Measurements from ENCODE around the gene SLC12A3.

SLC12A3 gene

GRCh38 chr16:56861092-56861610 lies 3.9 kb upstream of the SLC12A3 start:
- peaks cover 28% of the 10 kb centered on the region for H3K4me1 ChIP-seq (ENCODE audit: insufficient read depth, low read length)
- no peaks in the 10 kb centered on the region for H3K36me3 ChIP-seq (ENCODE audit: insufficient read depth, low read length)
- peak overlapping the region; percentile 58 for H3K27ac ChIP-seq (ENCODE audit: low read length)
- H3K79me2 ChIP-seq (ENCODE audit: insufficient read depth, low read length) = no peaks in the 10 kb centered on the region
- no peaks in the 10 kb centered on the region for H4K20me1 ChIP-seq (ENCODE audit: insufficient read depth, low read length)
- H2AFZ ChIP-seq (ENCODE audit: low read depth, low read length) = no peak overlapping the region
- ATAC-seq (ENCODE audit: insufficient read depth, low read depth) (peak; percentile 29; the same call in 2 of the 3 replicates), DNase-seq (peak; percentile 33)
- no peaks in the 10 kb centered on the region for H3K27me3 ChIP-seq (ENCODE audit: insufficient read depth, low read length, poor library complexity)
- H3K9ac ChIP-seq (ENCODE audit: low read depth, low read length) = peak overlapping the region; percentile 31
- peak overlapping the region in 1 of 2 experiments; percentile 15; a peak in 1 of 4 replicates for H3K4me3 ChIP-seq (ENCODE audit: low read depth in 1 of 2, low read length in 2 of 2)
- peak overlapping the region; percentile 48 for H3K4me2 ChIP-seq (ENCODE audit: insufficient read depth, low read length)
- TF ChIP-seq EZH2 (IDR thresholded peaks at IDR 0.05; ENCODE audit: borderline replicate concordance, low read depth, low read length, severe bottlenecking) (no peak), CTCF (IDR thresholded peaks at IDR 0.05; ENCODE audit: borderline replicate concordance, extremely low read depth, low read length, poor library complexity, severe bottlenecking) (no peak)
- no peaks in the 10 kb centered on the region for H3K9me3 ChIP-seq (ENCODE audit: insufficient read depth, low read length, severe bottlenecking)

GRCh38 chr16:56861756-56862155 lies 3.3 kb upstream of the SLC12A3 start:
- H3K4me2 ChIP-seq (ENCODE audit: insufficient read depth, low read length) = no peak overlapping the region
- peak overlapping the region; percentile 58 for H3K27ac ChIP-seq (ENCODE audit: low read length)
- no peaks in the 10 kb centered on the region for H3K79me2 ChIP-seq (ENCODE audit: insufficient read depth, low read length)
- H3K4me3 ChIP-seq (ENCODE audit: low read depth in 1 of 2, low read length in 2 of 2) = no peak overlapping the region
- H3K36me3 ChIP-seq (ENCODE audit: insufficient read depth, low read length) = no peaks in the 10 kb centered on the region
- peaks cover 28% of the 10 kb centered on the region for H3K4me1 ChIP-seq (ENCODE audit: insufficient read depth, low read length)
- DNase-seq (no peak), ATAC-seq (ENCODE audit: insufficient read depth, low read depth) (no peak)
- no peaks in the 10 kb centered on the region for H3K9me3 ChIP-seq (ENCODE audit: insufficient read depth, low read length, severe bottlenecking)
- H4K20me1 ChIP-seq (ENCODE audit: insufficient read depth, low read length) = no peaks in the 10 kb centered on the region
- no peaks in the 10 kb centered on the region for H3K27me3 ChIP-seq (ENCODE audit: insufficient read depth, low read length, poor library complexity)
- no peak overlapping the region for H2AFZ ChIP-seq (ENCODE audit: low read depth, low read length)
- no peak for TF ChIP-seq CTCF (IDR thresholded peaks at IDR 0.05; ENCODE audit: borderline replicate concordance, extremely low read depth, low read length, poor library complexity, severe bottlenecking)
- TF ChIP-seq EZH2 (IDR thresholded peaks at IDR 0.05; ENCODE audit: borderline replicate concordance, low read depth, low read length, severe bottlenecking) = no peak
- no peak overlapping the region for H3K9ac ChIP-seq (ENCODE audit: low read depth, low read length)

- TF ChIP-seq EZH2 (IDR thresholded peaks at IDR 0.05; ENCODE audit: borderline replicate concordance, low read depth, low read length, severe bottlenecking) = no peak
- no peak for TF ChIP-seq CTCF (IDR thresholded peaks at IDR 0.05; ENCODE audit: borderline replicate concordance, extremely low read depth, low read length, poor library complexity, severe bottlenecking)
- ATAC-seq (ENCODE audit: insufficient read depth, low read depth) = no peak
- no peak overlapping the region for H3K4me3 ChIP-seq (ENCODE audit: low read depth in 1 of 2, low read length in 2 of 2)
- H3K27me3 ChIP-seq (ENCODE audit: insufficient read depth, low read length, poor library complexity) = no peaks in the 10 kb centered on the region
- no peak overlapping the region for H2AFZ ChIP-seq (ENCODE audit: low read depth, low read length)
- H3K4me2 ChIP-seq (ENCODE audit: insufficient read depth, low read length) = no peak overlapping the region
- H3K4me1 ChIP-seq (ENCODE audit: insufficient read depth, low read length) = peaks cover 28% of the 10 kb centered on the region
- H3K9me3 ChIP-seq (ENCODE audit: insufficient read depth, low read length, severe bottlenecking) = no peaks in the 10 kb centered on the region
- DNase-seq = no peak
- H3K9ac ChIP-seq (ENCODE audit: low read depth, low read length) = no peak overlapping the region
- no peaks in the 10 kb centered on the region for H4K20me1 ChIP-seq (ENCODE audit: insufficient read depth, low read length)
- no peaks in the 10 kb centered on the region for H3K36me3 ChIP-seq (ENCODE audit: insufficient read depth, low read length)
- H3K27ac ChIP-seq (ENCODE audit: low read length) = 0 out of 2 replicates have a peak overlapping the region, but pooled peaks have one; percentile 12
- H3K79me2 ChIP-seq (ENCODE audit: insufficient read depth, low read length) = no peaks in the 10 kb centered on the region
Observed at GRCh38 chr16:56862776-56863175, 2.2 kb upstream of the SLC12A3 start.
